Natural killer cell (primary cell): Measurements from ENCODE around the gene DEXI. TPM values are rescaled to one million over a fixed set of nuclear protein-coding genes. Genes with fewer than 3 reads are reported as not detected.

ENCODE experiments used
- ATAC-seq, 3 donors: fragments of 150-1000 bp in 2 of 3; fragments of 200-7000 bp in 1 of 3; cut with Tn5 transposase; 1 replicate in 1 of 3; 2 replicates in 2 of 3; pipeline ENCODE4 v1.10.0; 2021; ENCODE audit warnings: mild to moderate bottlenecking in 2 of 3, moderate library complexity in 2 of 3
- DNase-seq, 2 donors: peaks; one replicate each; pipeline versions ENCODE4 v3.0.0 to v3.0.0-alpha.2; 2013 to 2021; ENCODE audit warnings: mixed read lengths in 1 of 2
- H3K27ac ChIP-seq: one replicate; pipeline ENCODE4 v1.5.1; 2013; ENCODE audit warnings: mild to moderate bottlenecking, low read length
- H3K27me3 ChIP-seq: one replicate; pipeline ENCODE4 v1.6.1; 2013; ENCODE audit warnings: low read length; ENCODE audit not compliant: control insufficient read depth, insufficient read depth
- H3K36me3 ChIP-seq: one replicate; pipeline ENCODE4 v1.6.1; 2013; ENCODE audit warnings: low read length; ENCODE audit not compliant: control insufficient read depth, insufficient read depth
- H3K4me1 ChIP-seq: one replicate; pipeline ENCODE4 v1.6.1; 2013; ENCODE audit warnings: low read length; ENCODE audit not compliant: control insufficient read depth, insufficient read depth
- H3K4me3 ChIP-seq: one replicate; pipeline ENCODE4 v1.5.1; 2013; ENCODE audit warnings: low read length
- H3K9me3 ChIP-seq: one replicate; pipeline ENCODE4 v1.6.1; 2013; ENCODE audit warnings: low read length; ENCODE audit not compliant: control insufficient read depth, insufficient read depth
- H3K27ac Mint-ChIP-seq, 2 donors: one replicate each; pipeline ENCODE4 v1.8.0; 2022; ENCODE audit warnings: mild to moderate bottlenecking in 2 of 2, mixed read lengths in 2 of 2, moderate library complexity in 1 of 2
- H3K27me3 Mint-ChIP-seq, 2 donors: one replicate each; pipeline ENCODE4 v1.8.0; 2022; ENCODE audit warnings: low read depth in 2 of 2, mixed read lengths in 2 of 2
- H3K36me3 Mint-ChIP-seq: one replicate; pipeline ENCODE4 v1.8.0; 2022; ENCODE audit warnings: mixed read lengths
- H3K4me1 Mint-ChIP-seq, 2 donors: one replicate each; pipeline ENCODE4 v1.8.0; 2022; ENCODE audit warnings: mixed read lengths in 2 of 2
- H3K4me3 Mint-ChIP-seq: one replicate; pipeline ENCODE4 v1.8.0; 2022; ENCODE audit warnings: mild to moderate bottlenecking, moderate library complexity, mixed read lengths
- H3K9me3 Mint-ChIP-seq, 2 donors: one replicate each; pipeline ENCODE4 v1.8.0; 2022; ENCODE audit warnings: mixed read lengths in 2 of 2
- WGBS: methylation state at CpG from one replicate; pipeline ENCODE4 v1.1.7; 2013; ENCODE audit warnings: missing lambda C conversion rate; ENCODE audit not compliant: insufficient coverage; 5-methylcytosine and 5-hydroxymethylcytosine counted together
- intact Hi-C: fragments of 100-400 bp; cut with micrococcal nuclease; formaldehyde crosslinking; loops from one replicate; pipeline ENCODE4 v1.14.2; 2022
- total RNA-seq, 4 donors: library from RNA; stranded (reverse); fragments of 120-200 nt in 1 of 4; gene quantifications; one replicate each; pipeline versions ENCODE4 v1.2.3 to v1.2.4, GENCODE V29; 2013 to 2022
- TF ChIP-seq, protein P1 (sequence below): fragments of 200-600 bp; IDR thresholded peaks from one replicate; pipeline ENCODE4 v1.8.0; 2022; ENCODE audit warnings: antibody characterized with exemption

DEXI gene
- total RNA-seq, 3 donors from 2014 or later (not counting 1 experiment from before 2014, with no cell fraction given): 8.7 to 15.2 (median 14.4) TPM

DNA sequence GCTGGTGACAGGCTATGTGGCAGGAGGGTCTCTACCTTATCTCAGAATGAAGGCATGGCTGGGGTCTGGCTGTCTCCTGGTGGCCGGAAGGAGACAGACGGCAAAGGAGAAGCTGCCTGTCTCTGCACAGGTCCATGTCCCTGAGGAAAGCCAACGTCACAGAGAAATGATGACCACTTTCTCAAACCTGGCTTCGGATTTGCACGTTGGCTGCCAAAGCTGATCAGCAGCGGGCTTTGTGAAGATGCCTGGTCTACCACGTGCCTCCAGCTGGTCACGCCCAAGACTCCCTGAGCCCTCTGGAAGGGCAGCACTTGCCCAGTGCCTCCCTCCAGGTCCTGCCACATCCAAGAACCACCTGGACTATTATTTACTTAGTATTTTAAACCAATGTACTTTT lies 8.4 kb downstream of the DEXI start:
- peaks cover 3% of the 10 kb centered on the region for H3K36me3 ChIP-seq
- peaks cover 52 to 56% of the 10 kb centered on the region in 2 donors for H3K4me1 Mint-ChIP-seq
- no peak for ATAC-seq
- TF ChIP-seq, protein P1, sequence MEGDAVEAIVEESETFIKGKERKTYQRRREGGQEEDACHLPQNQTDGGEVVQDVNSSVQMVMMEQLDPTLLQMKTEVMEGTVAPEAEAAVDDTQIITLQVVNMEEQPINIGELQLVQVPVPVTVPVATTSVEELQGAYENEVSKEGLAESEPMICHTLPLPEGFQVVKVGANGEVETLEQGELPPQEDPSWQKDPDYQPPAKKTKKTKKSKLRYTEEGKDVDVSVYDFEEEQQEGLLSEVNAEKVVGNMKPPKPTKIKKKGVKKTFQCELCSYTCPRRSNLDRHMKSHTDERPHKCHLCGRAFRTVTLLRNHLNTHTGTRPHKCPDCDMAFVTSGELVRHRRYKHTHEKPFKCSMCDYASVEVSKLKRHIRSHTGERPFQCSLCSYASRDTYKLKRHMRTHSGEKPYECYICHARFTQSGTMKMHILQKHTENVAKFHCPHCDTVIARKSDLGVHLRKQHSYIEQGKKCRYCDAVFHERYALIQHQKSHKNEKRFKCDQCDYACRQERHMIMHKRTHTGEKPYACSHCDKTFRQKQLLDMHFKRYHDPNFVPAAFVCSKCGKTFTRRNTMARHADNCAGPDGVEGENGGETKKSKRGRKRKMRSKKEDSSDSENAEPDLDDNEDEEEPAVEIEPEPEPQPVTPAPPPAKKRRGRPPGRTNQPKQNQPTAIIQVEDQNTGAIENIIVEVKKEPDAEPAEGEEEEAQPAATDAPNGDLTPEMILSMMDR: no peak
- H3K4me3 Mint-ChIP-seq: no peak overlapping the region
- no peaks in the 10 kb centered on the region for H3K27me3 ChIP-seq
- DNase-seq: no peak
- H3K27ac Mint-ChIP-seq: no peak overlapping the region
- H3K9me3 Mint-ChIP-seq: no peaks in the 10 kb centered on the region
- H3K4me3 ChIP-seq: no peak overlapping the region
- H3K36me3 Mint-ChIP-seq: no peaks in the 10 kb centered on the region
- intact Hi-C loops: no loop called here
- no peak overlapping the region for H3K27ac ChIP-seq
- H3K9me3 ChIP-seq: no peaks in the 10 kb centered on the region
- WGBS: 95% methylated on average over 8 of the region's 8 CpGs
- H3K4me1 ChIP-seq: peaks cover 28% of the 10 kb centered on the region
- no peaks in the 10 kb centered on the region for H3K27me3 Mint-ChIP-seq

DNA sequence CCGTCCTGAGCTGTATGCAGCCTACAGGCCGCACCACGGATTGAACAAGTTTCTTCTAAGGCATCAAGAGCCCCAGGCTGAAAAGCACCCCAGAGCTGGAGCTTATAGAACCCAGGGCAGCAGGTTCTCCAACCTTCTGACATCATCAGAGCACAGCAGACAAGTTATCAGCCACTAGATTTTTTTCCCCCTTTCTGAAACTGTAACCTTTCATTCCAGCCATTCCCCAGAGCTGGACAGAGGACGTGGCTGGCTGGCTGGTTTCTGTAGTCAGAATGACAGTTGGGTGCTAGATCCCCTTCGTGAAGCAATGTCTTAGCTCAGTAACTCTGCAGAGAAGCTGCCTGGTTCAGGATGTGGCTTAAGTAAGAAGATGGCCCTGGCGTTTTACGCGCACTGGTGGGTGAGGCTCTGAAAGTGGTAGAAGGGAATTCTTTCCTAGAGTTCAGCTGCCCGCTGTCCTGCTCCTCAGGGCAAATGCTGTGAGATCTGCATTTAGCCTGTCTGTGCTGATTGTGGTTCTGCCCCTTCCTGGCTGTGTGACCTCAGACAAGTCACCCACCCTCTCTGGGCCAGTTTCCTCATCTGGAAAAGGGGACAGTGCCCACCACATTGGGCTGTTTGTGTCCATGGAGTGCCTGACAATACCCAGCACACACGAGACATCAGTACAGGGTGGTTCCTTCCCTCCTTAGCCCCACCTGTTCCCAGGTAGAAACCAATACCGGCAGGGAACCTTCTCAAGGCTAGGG lies 9.1 kb downstream of the DEXI start:
- Histone ChIP-seq H3K4me1 (peaks cover 21% of the 10 kb centered on the region), H3K27ac (no peak overlapping the region), H3K36me3 (peaks cover 6% of the 10 kb centered on the region), H3K9me3 (no peaks in the 10 kb centered on the region), H3K4me3 (no peak overlapping the region), H3K27me3 (no peaks in the 10 kb centered on the region)
- Mint-ChIP-seq H3K4me3 (no peak overlapping the region), H3K36me3 (no peaks in the 10 kb centered on the region), H3K27me3 (no peaks in the 10 kb centered on the region), H3K27ac (no peak overlapping the region), H3K9me3 (no peaks in the 10 kb centered on the region), H3K4me1 (peaks cover 44 to 49% of the 10 kb centered on the region in 2 donors)
- TF ChIP-seq, protein P1: no peak
- DNase-seq: no peak
- 79% methylated on average over 11 of the region's 11 CpGs for WGBS
- no peak for ATAC-seq
- intact Hi-C loops: no loop called here

GRCh38 chr16:10931977-10932632 lies 10.2 kb downstream of the DEXI start:
- H3K27ac Mint-ChIP-seq: no peak overlapping the region
- no peak overlapping the region for H3K4me3 Mint-ChIP-seq
- no peak for ATAC-seq
- Histone ChIP-seq H3K36me3 (peaks cover 15% of the 10 kb centered on the region), H3K27ac (no peak overlapping the region), H3K9me3 (no peaks in the 10 kb centered on the region), H3K4me3 (no peak overlapping the region), H3K27me3 (no peaks in the 10 kb centered on the region), H3K4me1 (peaks cover 10% of the 10 kb centered on the region)
- no peaks in the 10 kb centered on the region for H3K9me3 Mint-ChIP-seq
- TF ChIP-seq, protein P1: no peak
- DNase-seq: no peak
- intact Hi-C loops: no loop called here
- H3K27me3 Mint-ChIP-seq: no peaks in the 10 kb centered on the region
- no peaks in the 10 kb centered on the region for H3K36me3 Mint-ChIP-seq
- peaks cover 34 to 38% of the 10 kb centered on the region in 2 donors for H3K4me1 Mint-ChIP-seq
- WGBS: 98% methylated on average over 11 of the region's 11 CpGs
